PC-3 (cell line): Measurements from ENCODE around the gene STK39. TPM values are rescaled to one million over a fixed set of nuclear protein-coding genes. Genes with fewer than 3 reads are reported as not detected.

ENCODE experiments used
- ATAC-seq: fragments of 200-7000 bp; cut with Tn5 transposase; 2 replicates; pipeline ENCODE4 v1.9.1; 2020; ENCODE audit warnings: mild to moderate bottlenecking, moderate library complexity
- BruUV-seq: library from RNA; stranded (reverse); fragments of 400-500 nt; replicated peaks from 2 replicates; lab custom pipeline; 2021; lab: Mats Ljungman, UMichigan
- CTCF ChIA-PET: fragments of 300-600 bp; sonication (Branson Sonifier 250); formaldehyde crosslinking; loops from one replicate; lab custom pipeline; 2022; ENCODE audit warnings: antibody characterized with exemption; lab: Charles Lee
- POLR2A ChIA-PET: fragments of 300-600 bp; sonication (Branson Sonifier 250); formaldehyde crosslinking; loops from one replicate; lab custom pipeline; 2022; ENCODE audit warnings: antibody characterized with exemption; ENCODE audit not compliant: unreplicated experiment; lab: Charles Lee
- DNase-seq: peaks from one replicate; pipeline ENCODE4 v3.0.0-alpha.2; 2015
- H2AFZ ChIP-seq: fragments of 300-600 bp; sonication (generic); 2 replicates; pipeline ENCODE4 v1.6.0; 2016; ENCODE audit warnings: antibody characterized with exemption, low read length
- H3F3A ChIP-seq: fragments of 300-600 bp; sonication (generic); one replicate; pipeline ENCODE4 v1.6.0; 2017; ENCODE audit warnings: antibody characterized with exemption, low read length, control low read depth, mild to moderate bottlenecking; ENCODE audit not compliant: unreplicated experiment
- H3K27ac ChIP-seq: fragments of 300-600 bp; sonication (generic); 2 replicates; pipeline ENCODE4 v1.5.1; 2016; ENCODE audit warnings: mild to moderate bottlenecking, low read length
- H3K27me3 ChIP-seq: fragments of 300-600 bp; sonication (generic); 2 replicates; pipeline ENCODE4 v1.6.1; 2016; ENCODE audit warnings: low read length, mixed read lengths
- H3K36me3 ChIP-seq: fragments of 300-600 bp; sonication (generic); 2 replicates; pipeline ENCODE4 v1.6.1; 2016; ENCODE audit warnings: low read depth, mixed run types, low read length, mixed read lengths
- H3K4me1 ChIP-seq: fragments of 300-600 bp; sonication (generic); 2 replicates; pipeline ENCODE4 v1.5.1; 2016; ENCODE audit warnings: low read length; ENCODE audit not compliant: insufficient read depth
- H3K4me2 ChIP-seq: fragments of 300-600 bp; sonication (generic); 2 replicates; pipeline ENCODE4 v1.6.0; 2016; ENCODE audit warnings: low read length
- H3K4me3 ChIP-seq: fragments of 300-600 bp; sonication (generic); 2 replicates; pipeline ENCODE4 v1.5.1; 2016; ENCODE audit warnings: mild to moderate bottlenecking, low read length, mixed read lengths
- H3K79me2 ChIP-seq: fragments of 300-600 bp; sonication (generic); 2 replicates; pipeline ENCODE4 v1.6.1; 2017; ENCODE audit warnings: low read length, mixed read lengths
- H3K9ac ChIP-seq: fragments of 300-600 bp; sonication (generic); 2 replicates; pipeline ENCODE4 v1.6.0; 2016; ENCODE audit warnings: mild to moderate bottlenecking, low read length
- H3K9me2 ChIP-seq: fragments of 300-600 bp; sonication (generic); replicated peaks from 2 replicates; pipeline ENCODE4 v1.6.1; 2016; ENCODE audit warnings: mixed run types, low read length, mixed read lengths
- H3K9me3 ChIP-seq: fragments of 300-600 bp; sonication (generic); 2 replicates; pipeline ENCODE4 v1.6.1; 2016; ENCODE audit warnings: low read length, mixed read lengths
- H4K20me1 ChIP-seq: fragments of 300-600 bp; sonication (generic); 2 replicates; pipeline ENCODE4 v1.6.1; 2016; ENCODE audit warnings: low read length, mixed read lengths
- EZH2 ChIP-seq: fragments of 300-600 bp; sonication (generic); IDR thresholded peaks from one replicate; pipeline ENCODE4 v1.6.1; 2017; ENCODE audit warnings: antibody characterized with exemption, mild to moderate bottlenecking, low read length; ENCODE audit not compliant: unreplicated experiment
- EZH2phosphoT487 ChIP-seq: fragments of 300-600 bp; sonication (generic); IDR thresholded peaks from 2 replicates; pipeline ENCODE4 v1.6.1; 2018; ENCODE audit warnings: mild to moderate bottlenecking, antibody characterized with exemption, low read length, borderline replicate concordance
- intact Hi-C: fragments of 100-400 bp; cut with micrococcal nuclease; formaldehyde crosslinking; loops from 2 replicates; pipeline ENCODE4 v1.9.0; 2023
- total RNA-seq: library from RNA; depleted of rRNA; stranded (reverse); fragments of >200 nt; gene quantifications from 2 replicates; pipeline ENCODE4 v1.2.3, GENCODE V29; 2014
- TF ChIP-seq, protein P1 (sequence below): fragments of 300-600 bp; sonication (generic); conservative IDR thresholded peaks from 2 replicates; pipeline ENCODE4 v1.5.1; 2017; ENCODE audit warnings: antibody characterized with exemption, low read depth, mild to moderate bottlenecking, low read length

The STK39 gene
- total RNA-seq, 1 experiment from 2014 or later: 17.9 TPM

DNA sequence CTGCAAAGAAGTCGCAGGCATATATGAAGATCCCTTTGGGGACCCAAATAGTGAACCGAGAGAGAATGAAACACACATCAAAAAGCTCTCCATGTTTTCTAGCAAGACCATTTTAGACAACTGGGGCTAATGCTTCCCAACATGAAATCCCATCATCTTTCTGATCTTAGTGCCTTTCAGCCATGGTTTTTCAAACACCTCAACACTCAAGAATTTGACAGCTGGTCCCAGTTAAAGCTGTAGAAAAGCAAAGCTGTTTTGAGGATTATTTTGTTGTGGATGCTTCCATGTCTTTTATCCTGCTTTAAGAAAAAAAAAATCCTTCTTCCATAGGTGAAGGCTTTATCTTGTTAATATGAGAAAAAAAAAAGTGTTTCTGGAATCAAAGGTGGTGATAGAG is 259.1 kb downstream of the STK39 start:
- Histone ChIP-seq H3F3A (no peaks in the 10 kb centered on the region), H2AFZ (no peak overlapping the region), H3K4me3 (no peak overlapping the region), H3K4me2 (no peak overlapping the region), H3K27me3 (no peaks in the 10 kb centered on the region), H3K27ac (no peak overlapping the region), H3K9me3 (no peaks in the 10 kb centered on the region), H3K79me2 (no peaks in the 10 kb centered on the region), H3K9me2 (no peaks in the 10 kb centered on the region), H3K36me3 (peaks cover 4% of the 10 kb centered on the region; the same call in 1 of the 2 replicates), H3K9ac (no peak overlapping the region), H4K20me1 (no peaks in the 10 kb centered on the region), H3K4me1 (no peaks in the 10 kb centered on the region)
- DNase-seq (no peak), ATAC-seq (no peak)
- ChIA-PET POLR2A (interaction anchor here (0.6 kb wide), 1 partner anchor 130 kb away, joined by 5 read pairs; no protein-coding TSS in a partner anchor), CTCF (no interaction called here)
- intact Hi-C loops: no loop called here
- TF ChIP-seq, protein P1, sequence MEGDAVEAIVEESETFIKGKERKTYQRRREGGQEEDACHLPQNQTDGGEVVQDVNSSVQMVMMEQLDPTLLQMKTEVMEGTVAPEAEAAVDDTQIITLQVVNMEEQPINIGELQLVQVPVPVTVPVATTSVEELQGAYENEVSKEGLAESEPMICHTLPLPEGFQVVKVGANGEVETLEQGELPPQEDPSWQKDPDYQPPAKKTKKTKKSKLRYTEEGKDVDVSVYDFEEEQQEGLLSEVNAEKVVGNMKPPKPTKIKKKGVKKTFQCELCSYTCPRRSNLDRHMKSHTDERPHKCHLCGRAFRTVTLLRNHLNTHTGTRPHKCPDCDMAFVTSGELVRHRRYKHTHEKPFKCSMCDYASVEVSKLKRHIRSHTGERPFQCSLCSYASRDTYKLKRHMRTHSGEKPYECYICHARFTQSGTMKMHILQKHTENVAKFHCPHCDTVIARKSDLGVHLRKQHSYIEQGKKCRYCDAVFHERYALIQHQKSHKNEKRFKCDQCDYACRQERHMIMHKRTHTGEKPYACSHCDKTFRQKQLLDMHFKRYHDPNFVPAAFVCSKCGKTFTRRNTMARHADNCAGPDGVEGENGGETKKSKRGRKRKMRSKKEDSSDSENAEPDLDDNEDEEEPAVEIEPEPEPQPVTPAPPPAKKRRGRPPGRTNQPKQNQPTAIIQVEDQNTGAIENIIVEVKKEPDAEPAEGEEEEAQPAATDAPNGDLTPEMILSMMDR: no peak
- TF ChIP-seq EZH2phosphoT487 (no peak), EZH2 (no peak)
- no TSS peak for BruUV-seq

DNA sequence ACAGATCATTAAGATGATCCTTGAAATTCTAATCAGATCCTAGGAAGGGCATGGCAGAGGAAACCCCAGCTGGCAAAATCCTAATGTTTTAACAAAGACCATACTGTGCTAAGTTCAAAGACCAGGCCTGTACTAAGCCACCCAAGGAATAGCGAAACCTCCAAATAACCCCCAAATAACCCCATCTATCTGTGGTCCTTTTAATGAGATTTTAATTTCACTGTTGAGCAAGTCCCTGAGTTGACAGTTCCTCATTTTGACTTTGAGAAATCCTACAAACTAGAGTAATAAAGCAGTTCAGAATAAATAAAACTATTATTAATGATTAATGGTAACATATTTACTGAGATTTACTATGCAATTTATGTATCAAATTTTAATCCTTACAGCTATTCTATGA is 259.8 kb downstream of the STK39 start:
- no peaks in the 10 kb centered on the region for H3K9me3 ChIP-seq
- no peaks in the 10 kb centered on the region for H3K27me3 ChIP-seq
- no peak overlapping the region for H3K9ac ChIP-seq
- DNase-seq (no peak), ATAC-seq (no peak)
- no peak overlapping the region for H3K4me3 ChIP-seq
- H4K20me1 ChIP-seq: no peaks in the 10 kb centered on the region
- H3K4me1 ChIP-seq: no peaks in the 10 kb centered on the region
- TF ChIP-seq EZH2phosphoT487 (no peak), EZH2 (no peak)
- TF ChIP-seq, protein P1: no peak
- H3K36me3 ChIP-seq: peaks cover 4% of the 10 kb centered on the region; the same call in 1 of the 2 replicates
- no peaks in the 10 kb centered on the region for H3K9me2 ChIP-seq
- BruUV-seq: no TSS peak
- no peak overlapping the region for H3K4me2 ChIP-seq
- H2AFZ ChIP-seq: no peak overlapping the region
- H3K27ac ChIP-seq: no peak overlapping the region
- CTCF ChIA-PET: no interaction called here
- POLR2A ChIA-PET: no interaction called here
- intact Hi-C loops: no loop called here
- no peaks in the 10 kb centered on the region for H3K79me2 ChIP-seq
- H3F3A ChIP-seq: no peaks in the 10 kb centered on the region

DNA sequence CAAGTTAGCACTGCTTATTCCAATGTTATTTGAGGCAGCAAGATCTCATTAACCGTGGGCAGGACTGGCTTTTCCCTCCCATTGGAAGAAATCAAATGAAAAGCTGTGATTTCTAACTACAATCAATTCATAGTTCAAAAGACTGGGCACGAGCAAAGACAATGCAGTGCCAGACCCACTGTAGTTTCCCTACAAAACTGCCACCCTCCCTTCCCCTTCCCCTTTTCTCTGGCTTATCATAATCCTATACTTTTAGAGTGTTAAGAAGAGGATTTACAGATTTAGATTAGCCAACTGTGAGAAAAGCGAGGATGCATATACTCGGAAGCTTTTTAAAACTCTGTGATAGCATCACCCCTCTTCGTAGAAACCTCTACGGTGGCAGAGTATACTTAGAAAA is 260.4 kb downstream of the STK39 start:
- no peak overlapping the region for H3K9ac ChIP-seq
- no peak overlapping the region for H3K27ac ChIP-seq
- peaks cover 4% of the 10 kb centered on the region; the same call in 1 of the 2 replicates for H3K36me3 ChIP-seq
- ATAC-seq (no peak), DNase-seq (no peak)
- no peaks in the 10 kb centered on the region for H4K20me1 ChIP-seq
- 0 out of 2 replicates have a peak, but pooled peaks cover under 1% of the 10 kb centered on the region for H3K4me1 ChIP-seq
- no peaks in the 10 kb centered on the region for H3F3A ChIP-seq
- no peaks in the 10 kb centered on the region for H3K79me2 ChIP-seq
- no peak overlapping the region for H2AFZ ChIP-seq
- H3K4me3 ChIP-seq: no peak overlapping the region
- TF ChIP-seq EZH2 (no peak), EZH2phosphoT487 (no peak)
- TF ChIP-seq, protein P1: no peak
- CTCF ChIA-PET: no interaction called here
- BruUV-seq: no TSS peak
- intact Hi-C loops: no loop called here
- POLR2A ChIA-PET: no interaction called here
- no peaks in the 10 kb centered on the region for H3K9me2 ChIP-seq
- no peak overlapping the region for H3K4me2 ChIP-seq
- H3K27me3 ChIP-seq: no peaks in the 10 kb centered on the region
- H3K9me3 ChIP-seq: no peaks in the 10 kb centered on the region
